ENCODE results near the gene ZNF488. TPM values are rescaled to one million over a fixed set of nuclear protein-coding genes. Genes with fewer than 3 reads are reported as not detected.
A peak's percentile ranks its signal among the peaks of the same experiment; 100 is the strongest.

The ZNF488 gene
- total and polyA plus RNA-seq, 7 donors: 0.16 to 0.82 (median 0.65) TPM; not detected in 3

- Histone ChIP-seq H3K27me3 (no peaks in the 10 kb centered on the region), H3K27ac (no peak overlapping the region), H3K9me3 (no peaks in the 10 kb centered on the region), H3K4me3 (no peak overlapping the region), H3K4me1 (peaks cover 0 to 13% (median 12%) of the 10 kb centered on the region in 4 donors), H3K36me3 (no peaks in the 10 kb centered on the region)
- intact Hi-C loops (cut with DNase I): no loop called here
- no peak for DNase-seq
- TF ChIP-seq POLR2AphosphoS5 (IDR thresholded peaks at IDR 0.05) (no peak), POLR2A (IDR thresholded peaks at IDR 0.05) (no peak), CTCF (IDR thresholded peaks at IDR 0.05) (no peak), EP300 (IDR thresholded peaks at IDR 0.05) (no peak)
- 82 to 89% methylated on average over 7 of the region's 7 CpGs for WGBS, 2 donors
Observed at GRCh38 chr10:47371629-47372485, 12.2 kb downstream of the ZNF488 start.

DNA sequence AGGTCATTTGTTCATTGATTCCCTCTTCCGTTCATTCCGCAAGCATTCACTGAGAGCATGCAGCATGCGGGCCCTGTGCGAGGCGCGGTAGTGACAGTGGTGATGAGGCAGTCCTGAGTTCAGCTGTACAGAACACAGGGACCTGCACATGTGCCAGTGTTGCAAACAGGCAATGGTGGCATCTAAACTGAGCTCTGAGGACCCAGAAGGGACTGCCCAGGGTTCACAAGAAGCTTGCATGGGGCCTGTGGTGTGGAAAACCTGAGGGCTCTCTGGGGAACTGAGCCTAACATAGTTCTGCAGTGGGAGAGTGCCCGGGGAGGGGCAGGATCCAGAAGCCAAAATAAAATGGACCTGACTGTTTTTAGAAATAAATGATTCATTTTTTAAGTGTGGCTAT, 13.2 kb downstream of the ZNF488 start:
- 91 to 94% methylated on average over 7 of the region's 7 CpGs for WGBS, 2 donors
- Histone ChIP-seq H3K36me3 (no peaks in the 10 kb centered on the region), H3K9me3 (no peaks in the 10 kb centered on the region), H3K27ac (no peak overlapping the region), H3K27me3 (no peaks in the 10 kb centered on the region), H3K4me3 (no peak overlapping the region), H3K4me1 (peaks cover 0 to 13% (median 12%) of the 10 kb centered on the region in 4 donors)
- TF ChIP-seq POLR2A (IDR thresholded peaks at IDR 0.05) (no peak), POLR2AphosphoS5 (IDR thresholded peaks at IDR 0.05) (no peak)
- DNase-seq: no peak
- intact Hi-C loops (cut with DNase I): no loop called here

DNA sequence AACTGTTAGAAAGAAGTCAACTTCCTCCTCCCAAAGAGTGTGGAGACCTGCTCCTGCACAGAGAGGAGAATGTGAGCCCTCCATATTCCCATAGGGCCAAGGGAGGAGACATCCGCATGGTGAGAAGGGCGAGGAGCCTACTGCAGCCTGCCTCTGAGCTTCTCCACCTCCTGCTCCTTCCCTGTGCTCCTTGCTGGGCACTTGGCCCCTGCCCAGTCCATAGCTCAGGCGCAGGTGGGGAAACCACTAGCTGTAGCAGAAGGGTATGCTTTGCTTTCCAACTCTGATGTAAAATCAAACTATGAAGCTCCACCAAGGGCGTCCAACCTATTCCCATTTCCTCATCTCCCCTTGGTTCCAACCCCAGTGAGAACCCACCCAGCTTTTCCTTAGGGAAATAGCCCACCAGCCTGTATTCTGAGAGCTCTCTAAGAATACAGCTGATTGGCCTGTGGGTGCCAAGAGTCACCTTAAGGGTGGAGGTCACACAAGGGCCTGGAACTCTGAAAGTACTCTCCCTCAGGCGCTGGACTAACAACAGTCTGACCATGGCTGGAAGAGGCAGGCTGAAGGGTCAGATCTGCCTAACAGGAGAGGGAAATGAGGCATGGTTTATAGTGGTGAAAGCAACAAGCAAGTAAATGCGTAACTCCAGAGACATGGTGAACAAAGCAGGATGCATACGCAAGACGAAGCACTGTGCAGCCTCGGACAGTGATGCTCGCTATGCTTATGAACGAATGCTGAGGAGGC, 13.9 kb downstream of the ZNF488 start:
- H3K36me3 ChIP-seq: no peaks in the 10 kb centered on the region
- 96 to 97% methylated on average over 11 of the region's 11 CpGs for WGBS, 2 donors
- intact Hi-C loops (cut with DNase I): no loop called here
- TF ChIP-seq EP300 (IDR thresholded peaks at IDR 0.05) (no peak), POLR2A (IDR thresholded peaks at IDR 0.05) (no peak), CTCF (IDR thresholded peaks at IDR 0.05) (no peak), POLR2AphosphoS5 (IDR thresholded peaks at IDR 0.05) (no peak)
- peaks cover 0 to 10% (median 9%) of the 10 kb centered on the region in 4 donors for H3K4me1 ChIP-seq
- H3K27me3 ChIP-seq: no peaks in the 10 kb centered on the region
- H3K27ac ChIP-seq: no peak overlapping the region
- H3K9me3 ChIP-seq: no peaks in the 10 kb centered on the region
- H3K4me3 ChIP-seq: no peak overlapping the region
- DNase-seq: peak; percentile 28

DNA sequence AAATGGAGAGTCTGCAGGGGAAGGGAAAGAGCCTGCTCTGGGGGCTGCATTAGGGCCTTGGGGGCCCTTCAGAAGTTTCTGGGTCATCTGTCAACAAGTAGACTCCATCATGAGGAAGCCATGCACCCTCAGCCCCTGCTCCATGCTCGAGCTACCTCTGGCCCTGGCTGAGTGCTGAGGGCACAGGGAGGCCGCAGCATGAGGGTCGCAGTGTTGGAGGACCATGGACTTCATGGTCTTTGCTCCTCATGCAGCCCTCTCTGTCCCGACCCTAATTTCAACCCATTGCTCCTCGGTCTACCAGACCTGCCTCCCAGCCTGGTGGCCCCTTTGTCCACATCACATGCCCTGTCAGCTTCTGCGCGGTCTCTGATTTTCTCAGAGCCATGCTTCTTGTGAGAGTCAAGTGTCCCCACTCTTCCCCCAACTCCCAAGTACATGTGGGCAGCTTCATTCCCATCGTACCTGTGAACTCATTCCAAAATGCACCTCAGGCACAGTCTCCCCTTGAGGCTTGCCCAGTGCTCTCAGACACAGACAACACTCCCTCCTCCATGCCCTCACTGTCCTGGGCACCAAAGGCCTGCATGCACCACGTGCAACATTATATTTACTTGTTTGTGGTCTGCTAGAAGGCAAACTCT, 14.7 kb downstream of the ZNF488 start:
- no peaks in the 10 kb centered on the region for H3K36me3 ChIP-seq
- intact Hi-C loops (cut with DNase I): no loop called here
- H3K27ac ChIP-seq: no peak overlapping the region
- peaks cover 0 to 2% (median 1%) of the 10 kb centered on the region in 4 donors for H3K4me1 ChIP-seq
- H3K9me3 ChIP-seq: no peaks in the 10 kb centered on the region
- H3K27me3 ChIP-seq: no peaks in the 10 kb centered on the region
- 73 to 79% methylated on average over 9 of the region's 9 CpGs for WGBS, 2 donors
- DNase-seq: no peak
- no peak overlapping the region for H3K4me3 ChIP-seq
- TF ChIP-seq POLR2A (IDR thresholded peaks at IDR 0.05): no peak
- no peak for TF ChIP-seq EP300 (IDR thresholded peaks at IDR 0.05)
- TF ChIP-seq POLR2AphosphoS5 (IDR thresholded peaks at IDR 0.05): no peak

- whole genome bisulfite sequencing, 2 donors: 92% methylated on average over 24 of the region's 24 CpGs
- H3K4me3 ChIP-seq: no peak overlapping the region
- DNase-seq: no peak
Observed at GRCh38 chr10:47368431-47369180, 15.5 kb downstream of the ZNF488 start.

More at GRCh38 chr10:47368431-47369180, 15.5 kb downstream of the ZNF488 start:
- H3K9me3 ChIP-seq: no peaks in the 10 kb centered on the region
- H3K27me3 ChIP-seq: no peaks in the 10 kb centered on the region
- no peaks in the 10 kb centered on the region for H3K36me3 ChIP-seq
- intact Hi-C loops (cut with DNase I): no loop called here
- no peak for TF ChIP-seq POLR2AphosphoS5 (IDR thresholded peaks at IDR 0.05)
- TF ChIP-seq CTCF (IDR thresholded peaks at IDR 0.05): no peak
- TF ChIP-seq POLR2A (IDR thresholded peaks at IDR 0.05): no peak
- TF ChIP-seq EP300 (IDR thresholded peaks at IDR 0.05): no peak
- H3K4me1 ChIP-seq: no peaks in the 10 kb centered on the region
- H3K27ac ChIP-seq: no peak overlapping the region
